Fibroblast of gingiva (primary cell): ENCODE measurements around the gene SLC29A1.
"Not testable (repeated sequence)": the region's sequence is repeated elsewhere in the genome, so short reads cannot be mapped to it uniquely, and the experiment has no call there.

ENCODE experiments used
- DNase-seq: peaks from one replicate; pipeline ENCODE4 v3.0.0-alpha.2; 2011; ENCODE audit warnings: low read depth

SLC29A1 gene

DNA sequence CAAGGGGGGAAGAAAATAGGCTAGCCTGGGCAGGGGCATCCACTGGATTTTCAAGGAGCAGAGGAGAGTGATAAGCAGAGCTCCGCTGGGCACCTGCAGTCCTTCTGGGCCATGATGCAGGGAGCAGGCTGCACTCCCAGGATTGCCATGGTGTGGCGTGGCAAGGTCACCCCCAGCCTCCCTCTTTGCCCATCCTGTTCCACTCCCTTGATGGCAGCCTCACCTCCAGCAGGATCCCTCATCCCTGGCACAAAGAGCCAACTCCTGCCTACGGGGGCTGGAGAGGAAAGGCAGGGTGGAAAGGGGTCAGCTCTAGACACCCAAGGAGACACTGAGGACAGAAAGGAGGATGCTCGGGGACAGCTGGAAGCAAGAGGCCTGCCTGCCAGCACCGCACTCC, 29.1 kb upstream of the SLC29A1 start:
- no peak for DNase-seq

- DNase-seq = not testable (repeated sequence)
Measured at GRCh38 chr6:44196351-44196750, 27.0 kb upstream of the SLC29A1 start.

GRCh38 chr6:44198684-44199083, 24.7 kb upstream of the SLC29A1 start:
- DNase-seq = no peak

- DNase-seq = no peak
Measured at GRCh38 chr6:44199883-44200282, 23.5 kb upstream of the SLC29A1 start.

- no peak for DNase-seq
Measured at GRCh38 chr6:44201200-44201599, 22.2 kb upstream of the SLC29A1 start.

DNA sequence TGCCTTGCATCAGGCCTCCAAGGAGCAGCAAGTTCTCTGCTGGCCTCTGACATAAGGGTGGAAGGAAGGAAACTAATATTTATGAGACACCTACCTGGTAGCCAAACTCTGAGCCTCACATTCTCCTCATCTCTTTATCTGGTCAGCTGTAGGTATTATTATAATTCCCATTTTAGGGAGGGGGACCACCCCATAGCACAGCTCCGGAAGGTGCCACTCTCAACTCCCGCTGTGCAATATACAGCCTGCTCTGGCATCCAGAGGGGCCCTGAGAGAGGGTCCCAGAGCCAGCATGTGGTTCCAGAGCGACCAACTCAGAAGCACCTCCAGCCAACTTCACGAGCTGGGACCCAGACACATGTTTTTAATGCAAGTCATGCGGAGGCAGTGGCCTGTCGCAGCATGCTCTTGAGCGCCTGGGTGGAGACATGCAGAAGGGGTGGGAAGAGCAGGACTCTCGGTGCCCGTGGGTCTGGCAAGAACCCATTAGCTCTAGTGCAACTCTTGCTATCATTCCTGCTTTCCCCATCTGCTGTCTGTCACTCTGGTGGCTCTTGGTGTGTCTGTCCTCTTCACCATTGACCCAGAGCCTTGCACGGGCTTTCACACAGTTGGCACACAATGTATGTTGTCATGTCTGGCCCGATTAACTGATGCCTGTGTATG, 21.6 kb upstream of the SLC29A1 start:
- no peak for DNase-seq

GRCh38 chr6:44202332-44202971, 20.9 kb upstream of the SLC29A1 start:
- DNase-seq = no peak

DNA sequence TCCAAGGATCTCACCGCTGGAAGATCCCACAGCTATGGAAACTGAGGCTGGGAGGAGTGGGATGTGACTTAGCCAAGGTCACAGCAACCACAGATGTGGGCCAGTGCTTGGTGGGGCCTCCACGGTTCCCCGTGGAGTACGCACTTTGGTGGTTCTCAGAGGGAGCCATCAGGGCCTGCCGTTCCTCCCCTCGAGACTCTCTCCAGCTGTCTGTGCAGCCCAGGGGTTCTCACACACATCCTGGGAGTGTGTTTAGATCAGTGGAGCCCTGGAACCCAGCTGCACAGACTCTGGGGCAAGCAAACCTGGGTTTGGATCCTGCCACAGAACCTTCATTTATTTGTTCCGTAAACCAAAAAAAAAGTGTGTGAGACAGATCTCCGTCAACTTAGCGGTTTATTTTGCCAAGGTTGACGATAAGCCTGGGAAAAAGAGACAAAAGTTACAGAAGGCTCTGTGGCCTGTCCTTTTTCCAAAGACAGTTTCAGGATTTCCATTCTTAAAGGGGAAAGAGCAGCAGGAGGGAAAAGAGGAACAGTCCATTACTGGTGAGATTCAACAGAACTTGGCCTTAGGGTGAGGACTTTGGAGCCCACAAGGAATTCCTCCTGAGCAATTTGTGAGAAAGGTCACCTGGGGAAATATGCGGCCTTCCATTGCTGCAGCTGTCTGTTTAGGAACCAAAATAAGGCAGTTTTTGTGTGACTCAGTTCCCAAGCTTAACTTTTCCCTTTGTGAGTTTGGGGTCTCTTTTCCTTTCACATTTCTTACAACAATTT, 20.2 kb upstream of the SLC29A1 start:
- no peak for DNase-seq

- no peak for DNase-seq
Measured at GRCh38 chr6:44203955-44204354, 19.4 kb upstream of the SLC29A1 start.

- DNase-seq = no peak
Measured at GRCh38 chr6:44207966-44208365, 15.4 kb upstream of the SLC29A1 start.

DNA sequence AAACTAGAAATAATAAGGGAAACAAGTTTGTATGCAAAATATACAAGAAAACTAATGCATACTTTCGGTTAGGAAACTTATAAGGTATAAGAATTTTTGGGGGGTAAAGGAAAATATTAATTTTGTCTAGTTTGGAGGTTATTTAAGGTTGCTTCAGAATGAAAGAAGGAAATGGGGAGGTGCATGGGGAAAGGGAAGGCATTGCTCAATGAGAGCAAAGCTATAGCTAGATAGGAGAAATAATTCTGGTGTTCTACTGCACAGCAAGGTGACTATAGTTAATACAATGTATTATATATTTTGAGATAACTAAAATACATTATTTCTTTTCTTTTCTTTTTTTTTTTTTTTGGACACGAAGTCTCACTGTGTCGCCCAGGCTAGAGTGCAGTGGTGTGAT, 12.1 kb upstream of the SLC29A1 start:
- no peak for DNase-seq

DNA sequence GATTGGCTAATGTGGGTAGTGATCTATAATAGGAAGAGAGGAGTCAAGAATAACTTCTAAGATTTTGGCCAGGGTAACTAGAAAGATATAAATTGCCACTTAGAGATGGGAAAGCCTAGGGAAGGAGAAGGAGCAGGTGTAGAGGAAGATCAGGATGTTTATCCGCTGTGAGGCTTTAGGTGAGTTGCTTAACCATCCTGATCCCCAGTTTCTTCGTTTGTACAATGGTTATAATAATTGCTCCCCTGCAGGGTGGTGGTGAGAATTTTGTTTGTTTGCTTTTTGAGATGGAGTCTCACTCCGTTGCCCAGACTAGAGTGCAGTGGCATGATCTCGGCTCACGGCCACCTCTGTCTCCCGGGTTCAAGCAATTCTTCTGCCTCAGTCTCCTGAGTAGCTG, 9.1 kb upstream of the SLC29A1 start:
- DNase-seq = no peak

- no peak for DNase-seq
Measured at GRCh38 chr6:44216677-44217331, 6.6 kb upstream of the SLC29A1 start, which contains the start of gene MYMX. TSS of gene MYMX (plus strand) at chr6:44216926. CDS start at chr6:44217472, 546 bp downstream.

- DNase-seq = peak; percentile 37
Measured at GRCh38 chr6:44217332-44218143, 5.9 kb upstream of the SLC29A1 start.

- DNase-seq = peak; percentile 27
Measured at GRCh38 chr6:44219053-44219814, 4.2 kb upstream of the SLC29A1 start.

DNA sequence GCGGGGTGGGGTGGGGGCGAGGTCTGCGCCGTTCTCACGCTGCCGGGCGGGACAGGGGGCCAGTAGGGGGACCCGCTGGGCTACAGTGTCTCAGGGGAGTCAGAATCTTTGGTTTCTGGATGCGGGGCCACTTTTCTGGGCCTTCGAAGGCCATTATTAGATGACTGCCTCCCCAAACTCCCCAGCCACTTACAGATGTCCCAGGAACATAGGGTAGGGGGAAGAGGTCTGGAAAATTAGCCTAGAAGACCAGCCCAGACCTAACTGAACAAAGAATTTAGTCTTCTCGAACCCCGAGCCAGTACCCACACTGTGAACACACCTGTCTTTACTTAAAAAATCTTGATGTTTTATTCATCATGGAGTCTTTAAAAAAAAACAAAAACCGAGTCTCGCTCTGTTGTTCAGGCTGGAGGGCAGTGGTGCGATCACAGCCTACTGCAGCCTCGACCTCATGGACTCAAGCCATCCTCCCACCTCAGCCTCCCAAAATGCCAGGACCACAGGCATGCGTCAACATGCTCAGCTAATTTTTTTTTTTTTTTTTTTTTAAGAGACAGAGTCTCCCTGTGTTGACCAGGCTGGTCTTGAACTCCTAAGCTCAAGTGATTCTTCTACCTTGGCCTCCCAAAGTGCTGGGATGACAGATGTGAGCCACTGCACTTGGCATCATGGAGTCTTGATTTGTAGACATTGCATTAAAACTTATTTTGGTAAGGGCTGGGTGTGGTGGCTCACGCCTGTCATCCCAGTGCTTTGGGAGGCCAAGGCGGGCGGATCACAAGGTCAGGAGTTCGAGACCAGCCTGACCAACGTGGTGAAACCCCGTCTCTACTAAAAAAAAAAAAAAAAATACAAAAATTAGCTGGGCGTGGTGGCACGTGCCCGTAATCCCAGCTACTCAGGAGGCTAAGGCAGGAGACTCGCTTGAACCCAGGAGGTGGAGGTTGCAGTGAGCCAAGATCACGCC, 3.3 kb upstream of the SLC29A1 start:
- DNase-seq = no peak

- no peak for DNase-seq
Measured at GRCh38 chr6:44220913-44221290, 2.5 kb upstream of the SLC29A1 start.

DNA sequence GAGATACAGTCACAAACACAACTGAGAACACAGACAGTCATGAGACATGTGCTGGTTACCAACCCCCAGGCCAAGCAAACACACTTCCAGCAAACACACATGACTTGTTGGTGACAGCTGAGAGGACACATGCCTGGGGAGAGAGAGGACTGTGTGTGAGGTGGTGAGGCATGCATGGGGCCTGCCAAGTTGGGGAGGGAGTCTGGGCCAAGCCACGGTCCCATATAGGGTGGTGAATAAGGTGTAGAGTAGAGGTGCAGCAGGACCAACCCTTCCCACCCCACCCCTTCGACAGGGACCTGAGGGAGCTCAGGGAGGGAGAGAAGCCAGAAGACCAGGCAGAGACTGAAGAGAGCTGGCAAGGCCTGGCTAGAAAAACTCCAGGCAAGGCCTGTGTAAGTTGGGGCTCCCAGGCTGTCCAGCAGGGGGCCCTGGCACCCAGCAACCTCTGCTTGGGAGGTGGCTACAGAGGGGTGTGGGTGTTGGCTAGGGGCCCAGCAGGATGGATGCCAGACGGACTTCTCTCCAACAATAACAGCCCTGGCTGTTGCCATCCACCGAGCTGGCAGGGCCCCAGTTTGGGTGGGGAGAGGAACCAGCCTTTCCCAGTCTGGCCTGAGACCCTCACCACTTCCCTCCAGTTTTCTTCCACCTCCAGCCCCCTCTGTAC, 2.0 kb upstream of the SLC29A1 start:
- peak; percentile 83 for DNase-seq

GRCh38 chr6:44221961-44222335, 1.4 kb upstream of the SLC29A1 start:
- no peak for DNase-seq
